ENCODE data around the gene KIF12. TPM values are rescaled to one million over a fixed set of nuclear protein-coding genes. Genes with fewer than 3 reads are reported as not detected.

The KIF12 gene
- polyA plus RNA-seq, 1 donor (not counting 4 experiments of a cell fraction or from before 2014, with no cell fraction given), result 1.5 TPM

GRCh38 chr9:114096866-114097612 lies 2.1 kb downstream of the KIF12 start:
- no peak overlapping the region for H3K27ac ChIP-seq (ENCODE audit: control insufficient read depth, insufficient read depth, low read length)
- no peak overlapping the region for H3K4me2 ChIP-seq (ENCODE audit: control insufficient read depth, extremely low read depth, insufficient read depth, low read depth, low read length)
- FAIRE-seq (no peak), DNase-seq (ENCODE audit: low read depth, low spot score) (no peak)
- H3K4me3 ChIP-seq (ENCODE audit: control insufficient read depth in 2 of 3, extremely low read depth in 1 of 3, insufficient read depth in 2 of 3, low read depth in 1 of 3, low read length in 3 of 3), result peak overlapping the region in 1 of 3 experiments; percentile 60
- H3K4me1 ChIP-seq (ENCODE audit: control insufficient read depth, extremely low read depth, insufficient read depth, low read length), result peaks cover 4% of the 10 kb centered on the region
- no peaks in the 10 kb centered on the region for H3K79me2 ChIP-seq (ENCODE audit: control insufficient read depth, insufficient read depth, low read length)
- H3K36me3 ChIP-seq (ENCODE audit: control insufficient read depth in 2 of 2, extremely low read depth in 1 of 2, insufficient read depth in 2 of 2, low read length in 2 of 2), result no peaks in the 10 kb centered on the region
- no peaks in the 10 kb centered on the region for H4K20me1 ChIP-seq (ENCODE audit: control insufficient read depth, extremely low read depth, insufficient read depth, low read length)
- H3K9me3 ChIP-seq (ENCODE audit: control insufficient read depth, low read depth, low read length), result peaks cover 3% of the 10 kb centered on the region
- no peak overlapping the region for H3K9ac ChIP-seq (ENCODE audit: control insufficient read depth, extremely low read depth, insufficient read depth, low read length)
- TF ChIP-seq EZH2 (IDR thresholded peaks at IDR 0.05; ENCODE audit: low read length), result no peak
- no peak for TF ChIP-seq CTCF (optimal IDR thresholded peaks at IDR 0.05 in 1 of 3, IDR thresholded peaks at IDR 0.05 in 1 of 3, conservative IDR thresholded peaks at IDR 0.05 in 1 of 3; ENCODE audit: extremely low read depth in 1 of 3, insufficient read depth in 2 of 3, low read length in 3 of 3)
- peaks cover 22% of the 10 kb centered on the region for H3K27me3 ChIP-seq (ENCODE audit: control insufficient read depth, extremely low read depth, insufficient read depth, low read length)
- dilution Hi-C loops (cut with MboI; ENCODE audit: extremely low pct_ligation_motif_present, low sequenced_read_pairs), result no loop called here
- H2AFZ ChIP-seq (ENCODE audit: control insufficient read depth, low read length), result no peak overlapping the region
- no peaks in the 10 kb centered on the region for H3K9me1 ChIP-seq (ENCODE audit: control insufficient read depth, extremely low read depth, insufficient read depth, low read length)

- no peaks in the 10 kb centered on the region for H3K79me2 ChIP-seq (ENCODE audit: control insufficient read depth, insufficient read depth, low read length)
- peaks cover 4% of the 10 kb centered on the region for H3K4me1 ChIP-seq (ENCODE audit: control insufficient read depth, extremely low read depth, insufficient read depth, low read length)
- TF ChIP-seq EZH2 (IDR thresholded peaks at IDR 0.05; ENCODE audit: low read length), result no peak
- TF ChIP-seq CTCF (optimal IDR thresholded peaks at IDR 0.05 in 1 of 3, IDR thresholded peaks at IDR 0.05 in 1 of 3, conservative IDR thresholded peaks at IDR 0.05 in 1 of 3; ENCODE audit: extremely low read depth in 1 of 3, insufficient read depth in 2 of 3, low read length in 3 of 3), result peak in 1 of 3 experiments; percentile 17
- no peak for DNase-seq (ENCODE audit: low read depth, low spot score)
- no peaks in the 10 kb centered on the region for H3K36me3 ChIP-seq (ENCODE audit: control insufficient read depth in 2 of 2, extremely low read depth in 1 of 2, insufficient read depth in 2 of 2, low read length in 2 of 2)
- peaks cover 22% of the 10 kb centered on the region for H3K27me3 ChIP-seq (ENCODE audit: control insufficient read depth, extremely low read depth, insufficient read depth, low read length)
- no peak overlapping the region for H3K9ac ChIP-seq (ENCODE audit: control insufficient read depth, extremely low read depth, insufficient read depth, low read length)
- no peaks in the 10 kb centered on the region for H3K9me3 ChIP-seq (ENCODE audit: control insufficient read depth, low read depth, low read length)
- no peak overlapping the region for H2AFZ ChIP-seq (ENCODE audit: control insufficient read depth, low read length)
- no peak for FAIRE-seq
- no peak overlapping the region for H3K4me3 ChIP-seq (ENCODE audit: control insufficient read depth in 2 of 3, extremely low read depth in 1 of 3, insufficient read depth in 2 of 3, low read depth in 1 of 3, low read length in 3 of 3)
- no peaks in the 10 kb centered on the region for H4K20me1 ChIP-seq (ENCODE audit: control insufficient read depth, extremely low read depth, insufficient read depth, low read length)
- no peaks in the 10 kb centered on the region for H3K9me1 ChIP-seq (ENCODE audit: control insufficient read depth, extremely low read depth, insufficient read depth, low read length)
- dilution Hi-C loops (cut with MboI; ENCODE audit: extremely low pct_ligation_motif_present, low sequenced_read_pairs), result no loop called here
- H3K27ac ChIP-seq (ENCODE audit: control insufficient read depth, insufficient read depth, low read length), result no peak overlapping the region
- H3K4me2 ChIP-seq (ENCODE audit: control insufficient read depth, extremely low read depth, insufficient read depth, low read depth, low read length), result no peak overlapping the region
Measured at GRCh38 chr9:114096041-114096511, 3.0 kb downstream of the KIF12 start.

All from keratinocyte (primary cell).